Glutamatergic neuron (in vitro differentiated cells): Measurements from ENCODE around the gene APP. TPM values are rescaled to one million over a fixed set of nuclear protein-coding genes. Genes with fewer than 3 reads are reported as not detected.

Source experiments
- DNase-seq: peaks from one replicate; pipeline ENCODE4 v3.0.0; 2022
- H3K27ac Mint-ChIP-seq: one replicate; pipeline ENCODE4 v1.8.0; 2020; ENCODE audit warnings: mild to moderate bottlenecking, mixed read lengths, inconsistent platforms; ENCODE audit not compliant: unreplicated experiment
- H3K27me3 Mint-ChIP-seq: one replicate; pipeline ENCODE4 v1.8.0; 2020; ENCODE audit warnings: mild to moderate bottlenecking, moderate library complexity, mixed read lengths, inconsistent platforms; ENCODE audit not compliant: unreplicated experiment
- H3K36me3 Mint-ChIP-seq: one replicate; pipeline ENCODE4 v1.8.0; 2020; ENCODE audit warnings: mild to moderate bottlenecking, mixed read lengths, inconsistent platforms; ENCODE audit not compliant: unreplicated experiment
- H3K4me1 Mint-ChIP-seq: one replicate; pipeline ENCODE4 v1.8.0; 2020; ENCODE audit warnings: mild to moderate bottlenecking, low read depth, mixed read lengths, inconsistent platforms; ENCODE audit not compliant: unreplicated experiment
- H3K4me3 Mint-ChIP-seq: one replicate; pipeline ENCODE4 v1.8.0; 2020; ENCODE audit warnings: mild to moderate bottlenecking, mixed read lengths, inconsistent platforms; ENCODE audit not compliant: unreplicated experiment
- H3K9me3 Mint-ChIP-seq: one replicate; pipeline ENCODE4 v1.8.0; 2020; ENCODE audit warnings: mild to moderate bottlenecking, moderate library complexity, mixed read lengths, inconsistent platforms; ENCODE audit not compliant: unreplicated experiment
- total RNA-seq: library from RNA; stranded (reverse); fragmentation: NEBNext Ultra II Directional; extraction: Animal tissue kit (Norgen Biotek cat#: 25700); gene quantifications from one replicate; pipeline ENCODE4 v1.2.1, GENCODE V29; 2021; ENCODE audit not compliant: unreplicated experiment
- TF ChIP-seq, protein P1 (sequence below): fragments of 200-600 bp; sonication (generic); IDR thresholded peaks from one replicate; pipeline ENCODE4 v1.5.0; 2021; ENCODE audit not compliant: partially characterized antibody, unreplicated experiment

APP gene
- total RNA-seq, 1 donor from 2014 or later, result 735 TPM

DNA sequence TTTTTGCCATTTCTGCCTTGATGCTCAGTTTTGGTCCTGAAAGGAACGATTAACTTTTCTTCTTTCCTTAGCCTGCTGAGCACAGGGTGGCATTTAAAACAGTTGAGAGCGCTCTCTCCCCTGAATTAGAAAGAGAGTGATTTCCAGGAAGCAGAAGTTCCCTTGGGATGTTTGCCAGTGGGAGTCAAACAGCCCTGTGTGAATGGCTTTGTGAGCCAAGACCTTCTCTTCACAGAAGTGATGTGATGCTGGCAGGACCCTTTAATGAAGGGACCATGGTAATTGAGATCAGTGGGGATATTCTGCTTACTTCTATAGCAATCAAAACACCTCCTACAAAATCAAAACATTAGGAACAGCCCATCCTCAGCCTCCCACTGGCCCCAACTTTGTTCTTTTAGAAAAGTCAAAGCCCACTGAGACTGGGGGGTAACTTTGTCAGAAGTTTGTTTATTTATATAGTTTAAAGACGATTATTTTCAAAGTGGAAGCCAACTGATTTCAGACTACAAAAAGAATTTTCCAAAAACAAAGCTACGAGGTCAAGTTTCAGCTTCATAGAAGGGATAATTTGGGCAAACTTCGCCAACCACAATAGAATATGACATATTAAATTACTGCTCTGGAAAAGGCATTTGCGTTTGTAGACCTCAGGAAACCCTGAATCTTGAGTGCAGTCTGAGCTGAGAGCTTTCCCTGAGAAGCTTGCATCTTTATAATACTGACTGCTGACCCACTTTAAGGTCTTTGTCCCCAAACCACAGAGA lies 313.1 kb downstream of the APP start:
- Mint-ChIP-seq H3K36me3 (no peaks in the 10 kb centered on the region), H3K4me3 (no peak overlapping the region), H3K4me1 (no peaks in the 10 kb centered on the region), H3K27ac (no peak overlapping the region), H3K27me3 (no peaks in the 10 kb centered on the region), H3K9me3 (no peaks in the 10 kb centered on the region)
- TF ChIP-seq, protein P1, sequence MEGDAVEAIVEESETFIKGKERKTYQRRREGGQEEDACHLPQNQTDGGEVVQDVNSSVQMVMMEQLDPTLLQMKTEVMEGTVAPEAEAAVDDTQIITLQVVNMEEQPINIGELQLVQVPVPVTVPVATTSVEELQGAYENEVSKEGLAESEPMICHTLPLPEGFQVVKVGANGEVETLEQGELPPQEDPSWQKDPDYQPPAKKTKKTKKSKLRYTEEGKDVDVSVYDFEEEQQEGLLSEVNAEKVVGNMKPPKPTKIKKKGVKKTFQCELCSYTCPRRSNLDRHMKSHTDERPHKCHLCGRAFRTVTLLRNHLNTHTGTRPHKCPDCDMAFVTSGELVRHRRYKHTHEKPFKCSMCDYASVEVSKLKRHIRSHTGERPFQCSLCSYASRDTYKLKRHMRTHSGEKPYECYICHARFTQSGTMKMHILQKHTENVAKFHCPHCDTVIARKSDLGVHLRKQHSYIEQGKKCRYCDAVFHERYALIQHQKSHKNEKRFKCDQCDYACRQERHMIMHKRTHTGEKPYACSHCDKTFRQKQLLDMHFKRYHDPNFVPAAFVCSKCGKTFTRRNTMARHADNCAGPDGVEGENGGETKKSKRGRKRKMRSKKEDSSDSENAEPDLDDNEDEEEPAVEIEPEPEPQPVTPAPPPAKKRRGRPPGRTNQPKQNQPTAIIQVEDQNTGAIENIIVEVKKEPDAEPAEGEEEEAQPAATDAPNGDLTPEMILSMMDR, result no peak
- no peak for DNase-seq

DNA sequence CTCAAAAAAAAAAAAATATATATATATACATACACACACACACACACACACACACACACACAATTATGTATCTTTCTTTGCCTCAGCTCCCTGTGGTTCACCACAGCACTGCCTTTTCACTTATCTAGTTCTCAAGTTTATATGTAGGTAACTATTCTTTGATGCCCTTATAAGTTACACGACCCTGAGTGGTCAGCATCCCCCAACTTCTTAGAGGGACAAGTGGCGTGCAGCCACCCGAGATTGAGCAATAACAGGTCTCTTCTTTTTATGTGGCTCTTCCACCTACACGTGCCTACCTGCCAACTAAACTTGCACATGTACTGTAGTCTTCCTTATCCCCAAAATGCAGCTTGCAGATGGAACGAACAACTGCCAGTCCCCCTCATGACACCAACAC lies 315.0 kb downstream of the APP start:
- Mint-ChIP-seq H3K4me1 (no peaks in the 10 kb centered on the region), H3K36me3 (no peaks in the 10 kb centered on the region), H3K27ac (no peak overlapping the region), H3K27me3 (no peaks in the 10 kb centered on the region), H3K4me3 (no peak overlapping the region), H3K9me3 (no peaks in the 10 kb centered on the region)
- no peak for DNase-seq
- TF ChIP-seq, protein P1, result no peak

DNA sequence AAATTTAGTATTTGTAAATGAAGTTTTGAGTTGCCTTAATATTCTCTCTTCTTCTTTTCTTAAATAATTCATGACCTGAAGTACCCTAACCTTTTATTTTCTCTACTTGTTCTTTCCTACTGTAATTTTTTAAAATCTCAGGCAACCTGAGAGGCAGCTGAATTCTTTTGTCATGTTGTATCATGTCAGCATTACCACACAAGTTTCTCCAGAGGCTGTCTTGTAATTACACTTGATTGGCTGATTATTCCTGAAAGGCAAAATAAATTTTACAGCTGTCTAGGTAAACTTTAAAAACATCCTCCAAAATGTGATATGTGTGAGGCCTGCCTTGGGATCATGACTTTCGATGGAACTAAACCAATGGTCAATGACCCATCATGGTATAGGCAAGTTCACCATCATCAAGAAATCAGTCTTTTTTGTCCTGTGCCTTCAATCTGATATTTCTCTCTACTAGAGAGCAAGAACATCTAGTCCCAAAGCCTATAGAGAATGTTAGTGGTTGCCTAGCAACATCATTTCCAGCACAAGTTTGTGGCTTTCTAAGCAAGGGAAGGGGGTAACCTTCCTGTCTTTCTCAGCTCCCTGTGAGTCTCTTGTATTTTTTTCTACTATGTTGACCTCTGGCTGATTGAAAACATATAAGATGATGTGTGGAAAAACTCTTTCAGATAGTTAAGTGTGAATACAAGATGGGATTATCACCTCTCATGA lies 320.3 kb downstream of the APP start:
- no peak for DNase-seq
- H3K36me3 Mint-ChIP-seq, result peaks cover 11% of the 10 kb centered on the region

DNA sequence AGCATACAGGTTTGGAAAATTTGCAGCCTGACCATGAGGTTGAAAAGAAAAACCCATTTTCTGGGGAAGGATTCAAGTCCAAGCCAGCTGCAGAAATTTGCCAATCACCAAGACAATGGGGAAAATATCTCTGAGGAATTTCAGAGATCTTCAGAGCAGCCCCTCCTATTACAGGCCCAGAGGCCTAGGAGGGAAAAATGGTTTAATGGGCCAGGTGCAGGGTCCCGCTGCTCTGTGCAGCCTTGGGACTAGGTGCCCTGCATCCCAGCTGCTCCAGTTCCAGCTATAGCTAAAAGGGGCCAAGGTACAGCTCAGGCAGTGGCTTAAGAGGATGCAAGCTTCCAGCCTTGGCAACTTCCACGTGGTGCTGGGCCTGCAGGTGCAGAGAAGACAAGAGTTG lies 322.3 kb downstream of the APP start:
- Mint-ChIP-seq H3K9me3 (no peaks in the 10 kb centered on the region), H3K4me3 (no peak overlapping the region), H3K4me1 (no peaks in the 10 kb centered on the region), H3K27me3 (no peaks in the 10 kb centered on the region), H3K27ac (no peak overlapping the region), H3K36me3 (peaks cover 11% of the 10 kb centered on the region)
- TF ChIP-seq, protein P1, result no peak
- DNase-seq, result no peak

More for the DNA sequence above, 320.3 kb downstream of the APP start:
- Mint-ChIP-seq H3K4me3 (no peak overlapping the region), H3K9me3 (no peaks in the 10 kb centered on the region), H3K27ac (no peak overlapping the region), H3K27me3 (no peaks in the 10 kb centered on the region), H3K4me1 (no peaks in the 10 kb centered on the region)
- TF ChIP-seq, protein P1, result no peak

DNA sequence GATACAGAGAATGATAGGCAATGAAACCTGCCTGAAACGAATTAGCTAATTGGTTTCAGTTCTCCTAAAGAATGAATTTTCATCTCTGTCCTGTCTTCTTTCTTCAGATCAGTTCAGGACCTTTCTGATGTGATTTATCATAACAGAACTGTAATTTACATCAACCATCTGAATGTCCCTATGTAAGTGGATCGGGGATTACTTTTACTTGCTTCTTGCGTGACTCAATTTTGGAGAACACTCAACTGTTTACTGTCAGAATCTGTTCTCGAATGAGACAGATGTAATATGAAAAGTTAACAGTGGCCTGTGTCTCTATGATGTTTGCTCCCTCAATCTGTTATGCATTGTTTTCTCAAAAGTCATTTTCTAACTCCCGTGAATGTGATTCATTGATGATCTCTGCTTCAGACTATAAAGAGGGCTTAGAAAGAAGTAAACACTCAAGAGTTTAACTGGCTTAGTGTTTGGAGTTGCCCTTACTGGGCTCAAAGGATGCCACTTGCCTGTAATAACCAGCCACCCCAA lies 324.8 kb downstream of the APP start:
- Mint-ChIP-seq H3K27ac (no peak overlapping the region), H3K27me3 (peaks cover 3% of the 10 kb centered on the region)
- TF ChIP-seq, protein P1, result no peak

More for the DNA sequence above, 324.8 kb downstream of the APP start:
- no peaks in the 10 kb centered on the region for H3K9me3 Mint-ChIP-seq
- DNase-seq, result no peak
- peaks cover 1% of the 10 kb centered on the region for H3K4me1 Mint-ChIP-seq
- no peak overlapping the region for H3K4me3 Mint-ChIP-seq
- H3K36me3 Mint-ChIP-seq, result peaks cover 11% of the 10 kb centered on the region
